GM12878 (cell line): Measurements from ENCODE around the gene DCTN2. TPM values are rescaled to one million over a fixed set of nuclear protein-coding genes. Genes with fewer than 3 reads are reported as not detected.

Experiments used
- ATAC-seq: fragments of 200-7000 bp; cut with Tn5 transposase; 3 replicates; pipeline ENCODE4 v1.9.1; 2020; ENCODE audit warnings: mild to moderate bottlenecking, moderate library complexity
- BruUV-seq: library from RNA; stranded (reverse); fragments of 400-500 nt; replicated peaks from 2 replicates; lab custom pipeline; 2021; lab: Mats Ljungman, UMichigan
- CTCF ChIA-PET: fragments of 300-600 bp; sonication (Branson Sonifier 250); formaldehyde crosslinking; extraction: SDS; loops from one replicate; lab custom pipeline; 2021; ENCODE audit warnings: inconsistent platforms; lab: Yijun Ruan, JAX
- POLR2A ChIA-PET: fragments of 350-600 bp; formaldehyde crosslinking; extraction: SDS; loops from one replicate; lab custom pipeline; 2021; ENCODE audit warnings: inconsistent platforms; lab: Charles Lee
- RAD21 ChIA-PET: fragments of 300-600 bp; sonication (Branson Sonifier 250); formaldehyde crosslinking; loops from one replicate; lab custom pipeline; 2023; ENCODE audit warnings: antibody characterized with exemption; ENCODE audit not compliant: unreplicated experiment; lab: Charles Lee
- SMC1A ChIA-PET: fragments of 300-600 bp; sonication (Branson Sonifier 250); formaldehyde crosslinking; loops from one replicate; lab custom pipeline; 2023; ENCODE audit not compliant: unreplicated experiment, uncharacterized antibody; lab: Charles Lee
- DNase-seq: peaks from one replicate; pipeline ENCODE4 v3.0.0-alpha.2; 2011; ENCODE audit warnings: low read depth, low spot score
- FAIRE-seq: peaks from 3 replicates; lab custom pipeline; 2011; peaks lifted over from hg19 to GRCh38; lab: Jason Lieb, UNC
- H2AFZ ChIP-seq: 2 replicates; pipeline ENCODE4 v1.6.0; 2011; ENCODE audit warnings: low read depth, low read length, control low read depth; ENCODE audit not compliant: control insufficient read depth
- H3K27ac ChIP-seq: 2 replicates; pipeline ENCODE4 v1.5.1; 2011; ENCODE audit warnings: control low read depth; ENCODE audit not compliant: control insufficient read depth, insufficient read depth
- H3K27me3 ChIP-seq, 2 experiments: replicated peaks in 1 of 2; 2 replicates each; pipeline versions ENCODE4 v1.6.0 to v1.6.1; 2011; ENCODE audit warnings: low read length in 1 of 2; ENCODE audit not compliant: control insufficient read depth in 2 of 2, insufficient read depth in 2 of 2
- H3K36me3 ChIP-seq, 2 experiments: 2 replicates each; pipeline ENCODE4 v1.5.1; 2011; ENCODE audit warnings: low read length in 1 of 2; ENCODE audit not compliant: control insufficient read depth in 2 of 2, insufficient read depth in 2 of 2
- H3K4me1 ChIP-seq: 2 replicates; pipeline ENCODE4 v1.6.1; 2011; ENCODE audit warnings: mild to moderate bottlenecking, low read length, moderate library complexity, mixed read lengths; ENCODE audit not compliant: control insufficient read depth, insufficient read depth
- H3K4me2 ChIP-seq: 2 replicates; pipeline ENCODE4 v1.6.0; 2011; ENCODE audit warnings: control low read depth; ENCODE audit not compliant: control insufficient read depth, insufficient read depth
- H3K4me3 ChIP-seq: fragments of 200-600 bp; sonication (generic); 2 replicates; pipeline ENCODE4 v1.5.1; 2016
- H3K79me2 ChIP-seq: 2 replicates; pipeline ENCODE4 v1.6.0; 2011; ENCODE audit warnings: low read length; ENCODE audit not compliant: control insufficient read depth, insufficient read depth
- H3K9ac ChIP-seq: 2 replicates; pipeline ENCODE4 v1.8.0; 2011; ENCODE audit warnings: low read length, control low read depth, mixed read lengths; ENCODE audit not compliant: control insufficient read depth, insufficient read depth
- H3K9me3 ChIP-seq: replicated peaks from 3 replicates; pipeline ENCODE4 v1.5.1; 2011; ENCODE audit warnings: mild to moderate bottlenecking, low read length; ENCODE audit not compliant: control insufficient read depth, insufficient read depth
- H4K20me1 ChIP-seq: 2 replicates; pipeline ENCODE4 v1.6.0; 2011; ENCODE audit not compliant: control insufficient read depth, insufficient read depth
- CHD2 ChIP-seq: IDR thresholded peaks from 2 replicates; pipeline ENCODE4 v1.6.1; 2011; ENCODE audit warnings: low read depth, low read length, improper control_type of control experiment, borderline replicate concordance
- CHD4 ChIP-seq: fragments of 200-600 bp; sonication (generic); IDR thresholded peaks from 2 replicates; pipeline ENCODE4 v1.6.1; 2016; ENCODE audit warnings: mild to moderate bottlenecking
- FOXK2 ChIP-seq: fragments of 450-650 bp; IDR thresholded peaks from 2 replicates; pipeline ENCODE4 v1.6.1; 2017; ENCODE audit warnings: mild to moderate bottlenecking, moderate library complexity
- JUND ChIP-seq: IDR thresholded peaks from 2 replicates; pipeline ENCODE4 v1.6.1; 2012; ENCODE audit warnings: low read depth, mild to moderate bottlenecking, low read length, improper control_type of control experiment, moderate library complexity
- POLR2A ChIP-seq: IDR thresholded peaks from 2 replicates; pipeline ENCODE4 v1.6.1; 2011; ENCODE audit warnings: low read depth, mild to moderate bottlenecking, low read length
- RCOR1 ChIP-seq: conservative IDR thresholded peaks from 2 replicates; pipeline ENCODE4 v1.6.1; 2012; ENCODE audit warnings: low read depth, low read length, improper control_type of control experiment
- WGBS: methylation state at CpG from one replicate; pipeline ENCODE4 v1.1.6; 2016; ENCODE audit warnings: low lambda C conversion rate; ENCODE audit not compliant: insufficient replicate concordance, insufficient coverage; ENCODE audit errors: missing lambda C conversion rate; 5-methylcytosine and 5-hydroxymethylcytosine counted together
- in situ Hi-C: fragments of 300-500 bp; cut with MboI; formaldehyde crosslinking; loops from 9 replicates; pipeline ENCODE4 v1.14.3; 2018; ENCODE audit warnings: mixed read lengths
- intact Hi-C: fragments of 100-400 bp; cut with micrococcal nuclease; formaldehyde crosslinking; loops from one replicate; pipeline ENCODE4 v1.14.2; 2022; ENCODE audit not compliant: unreplicated experiment
- polyA plus RNA-seq, 11 experiments: library from polyadenylated mRNA; depleted of rRNA in 4 of 11; unstranded in 6 of 11; stranded (reverse) in 5 of 11; fragments of >200 nt; fragmentation: Nextera tagmentation in 4 of 11; fragmentation: Illumina TruSeq in 1 of 11; extraction: Ambion mirVana in 4 of 11; extraction: Trizol in 1 of 11; gene quantifications; 1 replicate in 1 of 11; 2 replicates in 10 of 11; pipeline versions ENCODE4 v1.2.1 to v1.2.3, GENCODE V29; 2011 to 2016; ENCODE audit warnings: inconsistent platforms in 2 of 11, missing spikeins in 2 of 11, low read depth in 1 of 11
- total RNA-seq, 4 experiments: library from RNA; depleted of rRNA in 3 of 4; stranded (reverse); fragments of >200 nt in 3 of 4; fragmentation: Illumina TruSeq in 1 of 4; extraction: Trizol in 1 of 4; gene quantifications; 2 replicates each; pipeline versions ENCODE4 v1.2.1 to v1.2.3, GENCODE V29; 2013 to 2021
- TF ChIP-seq, protein P1 (sequence below): fragments of 450-650 bp; formaldehyde crosslinking; IDR thresholded peaks from 2 replicates; pipeline ENCODE4 v1.5.0; 2022; ENCODE audit warnings: mild to moderate bottlenecking, missing genetic modification characterization

Gene DCTN2
- total and polyA plus RNA-seq, 10 of the 15 experiments (the other 5 are each of a cell fraction or from before 2014, with no cell fraction given) = 32.3 to 171 (median 100) TPM

DNA sequence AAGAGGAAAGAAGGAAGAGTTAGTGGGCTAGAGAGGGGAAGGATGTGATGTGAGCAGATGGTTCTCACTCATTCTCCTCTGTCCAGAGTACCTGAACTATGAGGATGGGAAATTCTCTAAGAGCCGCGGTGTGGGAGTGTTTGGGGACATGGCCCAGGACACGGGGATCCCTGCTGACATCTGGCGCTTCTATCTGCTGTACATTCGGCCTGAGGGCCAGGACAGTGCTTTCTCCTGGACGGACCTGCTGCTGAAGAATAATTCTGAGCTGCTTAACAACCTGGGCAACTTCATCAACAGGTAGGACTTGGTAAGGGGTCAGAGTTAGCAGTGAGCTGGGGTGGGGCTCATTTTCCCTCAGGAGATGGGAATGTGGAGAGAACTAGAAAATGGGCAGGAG is 34.3 kb downstream of the DCTN2 start:
- DNase-seq (no peak), FAIRE-seq (no peak), ATAC-seq (no peak)
- H3K27ac ChIP-seq = no peak overlapping the region
- H3K27me3 ChIP-seq = no peaks in the 10 kb centered on the region
- H2AFZ ChIP-seq = no peak overlapping the region
- BruUV-seq = no TSS peak
- SMC1A ChIA-PET = no interaction called here
- in situ Hi-C loops = no loop called here
- 87% methylated on average over 6 of the region's 6 CpGs for WGBS
- H4K20me1 ChIP-seq = peaks cover 4% of the 10 kb centered on the region; the same call in 1 of the 2 replicates
- no peak overlapping the region for H3K4me3 ChIP-seq
- no peak for TF ChIP-seq FOXK2
- CTCF ChIA-PET = no interaction called here
- RAD21 ChIA-PET = no interaction called here
- H3K4me2 ChIP-seq = no peak overlapping the region
- peaks cover 35 to 49% of the 10 kb centered on the region in 2 experiments for H3K36me3 ChIP-seq
- no peaks in the 10 kb centered on the region for H3K4me1 ChIP-seq
- intact Hi-C loops = no loop called here
- no peaks in the 10 kb centered on the region for H3K9me3 ChIP-seq
- H3K9ac ChIP-seq = no peak overlapping the region
- peaks cover 2% of the 10 kb centered on the region for H3K79me2 ChIP-seq
- POLR2A ChIA-PET = interaction anchor here (0.6 kb wide), 1 partner anchor 62 kb away, joined by 3 read pairs; no protein-coding TSS in a partner anchor

DNA sequence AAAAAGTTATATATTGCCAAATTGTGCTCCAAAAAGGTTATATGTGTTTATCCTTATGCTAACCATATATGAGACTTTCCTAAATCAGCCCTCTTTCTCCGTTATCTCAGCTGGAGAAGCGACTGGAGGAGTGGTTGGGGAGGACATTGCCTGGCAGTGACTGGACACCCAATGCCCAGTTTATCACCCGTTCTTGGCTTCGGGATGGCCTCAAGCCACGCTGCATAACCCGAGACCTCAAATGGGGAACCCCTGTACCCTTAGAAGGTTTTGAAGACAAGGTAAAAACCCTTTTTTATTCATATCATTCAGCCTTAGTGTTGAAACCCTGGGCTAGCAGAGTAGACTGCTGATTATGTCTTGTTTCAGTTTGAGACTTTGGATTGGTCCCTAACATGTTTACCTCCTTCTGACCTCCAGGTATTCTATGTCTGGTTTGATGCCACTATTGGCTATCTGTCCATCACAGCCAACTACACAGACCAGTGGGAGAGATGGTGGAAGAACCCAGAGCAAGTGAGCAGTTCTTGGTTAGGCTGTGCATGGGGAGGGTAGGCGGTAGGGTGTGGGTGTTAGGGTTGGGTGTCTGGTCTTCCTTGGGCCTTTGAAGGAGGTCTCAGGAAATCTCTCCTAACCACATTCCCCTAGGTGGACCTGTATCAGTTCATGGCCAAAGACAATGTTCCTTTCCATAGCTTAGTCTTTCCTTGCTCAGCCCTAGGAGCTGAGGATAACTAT is 35.2 kb downstream of the DCTN2 start:
- BruUV-seq = no TSS peak
- H3K4me1 ChIP-seq = no peaks in the 10 kb centered on the region
- ChIA-PET POLR2A (interaction anchor here (0.6 kb wide), 1 partner anchor 63 kb away, joined by 3 read pairs; no protein-coding TSS in a partner anchor), CTCF (interaction anchor here (0.9 kb wide), 1 partner anchor 49 kb away, joined by 3 read pairs; no protein-coding TSS in a partner anchor), SMC1A (no interaction called here), RAD21 (no interaction called here)
- peaks cover 2% of the 10 kb centered on the region; the same call in 1 of the 2 replicates for H4K20me1 ChIP-seq
- H3K4me3 ChIP-seq = no peak overlapping the region
- H3K4me2 ChIP-seq = no peak overlapping the region
- ATAC-seq (no peak), DNase-seq (no peak), FAIRE-seq (no peak)
- intact Hi-C loops = no loop called here
- in situ Hi-C loops = no loop called here
- no peaks in the 10 kb centered on the region for H3K27me3 ChIP-seq
- H3K9me3 ChIP-seq = no peaks in the 10 kb centered on the region
- no peak overlapping the region for H2AFZ ChIP-seq
- H3K79me2 ChIP-seq = no peaks in the 10 kb centered on the region
- WGBS = 83% methylated on average over 7 of the region's 7 CpGs
- no peak overlapping the region for H3K27ac ChIP-seq
- TF ChIP-seq JUND (no peak), CHD4 (no peak), POLR2A (0 out of 2 replicates have a peak, but pooled peaks have one; percentile 34), CHD2 (no peak), RCOR1 (no peak)
- TF ChIP-seq, protein P1, sequence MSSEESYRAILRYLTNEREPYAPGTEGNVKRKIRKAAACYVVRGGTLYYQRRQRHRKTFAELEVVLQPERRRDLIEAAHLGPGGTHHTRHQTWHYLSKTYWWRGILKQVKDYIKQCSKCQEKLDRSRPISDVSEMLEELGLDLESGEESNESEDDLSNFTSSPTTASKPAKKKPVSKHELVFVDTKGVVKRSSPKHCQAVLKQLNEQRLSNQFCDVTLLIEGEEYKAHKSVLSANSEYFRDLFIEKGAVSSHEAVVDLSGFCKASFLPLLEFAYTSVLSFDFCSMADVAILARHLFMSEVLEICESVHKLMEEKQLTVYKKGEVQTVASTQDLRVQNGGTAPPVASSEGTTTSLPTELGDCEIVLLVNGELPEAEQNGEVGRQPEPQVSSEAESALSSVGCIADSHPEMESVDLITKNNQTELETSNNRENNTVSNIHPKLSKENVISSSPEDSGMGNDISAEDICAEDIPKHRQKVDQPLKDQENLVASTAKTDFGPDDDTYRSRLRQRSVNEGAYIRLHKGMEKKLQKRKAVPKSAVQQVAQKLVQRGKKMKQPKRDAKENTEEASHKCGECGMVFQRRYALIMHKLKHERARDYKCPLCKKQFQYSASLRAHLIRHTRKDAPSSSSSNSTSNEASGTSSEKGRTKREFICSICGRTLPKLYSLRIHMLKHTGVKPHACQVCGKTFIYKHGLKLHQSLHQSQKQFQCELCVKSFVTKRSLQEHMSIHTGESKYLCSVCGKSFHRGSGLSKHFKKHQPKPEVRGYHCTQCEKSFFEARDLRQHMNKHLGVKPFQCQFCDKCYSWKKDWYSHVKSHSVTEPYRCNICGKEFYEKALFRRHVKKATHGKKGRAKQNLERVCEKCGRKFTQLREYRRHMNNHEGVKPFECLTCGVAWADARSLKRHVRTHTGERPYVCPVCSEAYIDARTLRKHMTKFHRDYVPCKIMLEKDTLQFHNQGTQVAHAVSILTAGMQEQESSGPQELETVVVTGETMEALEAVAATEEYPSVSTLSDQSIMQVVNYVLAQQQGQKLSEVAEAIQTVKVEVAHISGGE = no peak
- peaks cover 28 to 40% of the 10 kb centered on the region in 2 experiments for H3K36me3 ChIP-seq
- no peak overlapping the region for H3K9ac ChIP-seq
